ENCODE results near the gene GLE1. TPM values are rescaled to one million over a fixed set of nuclear protein-coding genes. Genes with fewer than 3 reads are reported as not detected.

GLE1 gene
- total and polyA plus RNA-seq, 8 donors = 10.3 to 33.5 (median 14.0) TPM

- no peaks in the 10 kb centered on the region for H3K27me3 ChIP-seq
- no peak overlapping the region for H3K4me3 ChIP-seq
- peaks cover 29 to 98% (median 96%) of the 10 kb centered on the region in 4 donors for H3K36me3 ChIP-seq
- intact Hi-C loops (cut with DNase I; ENCODE audit: low total_unique reads) = loop anchor here (10.0 kb wide), 1 partner anchor 119 kb away; the partner anchor contains the start of gene URM1
- peak; percentile 42 to 87 for DNase-seq
- peak overlapping the region in 1 of 5 donors; percentile 26 for H3K27ac ChIP-seq
- H3K4me1 ChIP-seq = peaks cover 0 to 10% (median 3%) of the 10 kb centered on the region in 4 donors
- H3K9me3 ChIP-seq = no peaks in the 10 kb centered on the region
- WGBS, 5 donors = 47 to 54% (median 49%) methylated on average over 12 to 13 of the region's 13 CpGs
- TF ChIP-seq POLR2A (IDR thresholded peaks at IDR 0.05) (no peak), EP300 (IDR thresholded peaks at IDR 0.05) (no peak), CTCF (IDR thresholded peaks at IDR 0.05) (no peak), POLR2AphosphoS5 (IDR thresholded peaks at IDR 0.05) (no peak)
Observed at GRCh38 chr9:128494108-128494745, 10.3 kb upstream of the GLE1 start.

GRCh38 chr9:128494746-128495129, 9.8 kb upstream of the GLE1 start:
- no peaks in the 10 kb centered on the region for H3K9me3 ChIP-seq
- DNase-seq = no peak
- intact Hi-C loops (cut with DNase I; ENCODE audit: low total_unique reads) = loop anchor here (10.0 kb wide), 1 partner anchor 120 kb away; the partner anchor contains the start of gene URM1
- H3K4me1 ChIP-seq = peaks cover 0 to 10% (median 3%) of the 10 kb centered on the region in 4 donors
- peak overlapping the region in 1 of 5 donors; percentile 26 for H3K27ac ChIP-seq
- no peaks in the 10 kb centered on the region for H3K27me3 ChIP-seq
- no peak overlapping the region for H3K4me3 ChIP-seq
- 62 to 75% (median 63%) methylated on average over 5 of the region's 5 CpGs for WGBS, 5 donors
- peaks cover 34 to 98% (median 96%) of the 10 kb centered on the region in 4 donors for H3K36me3 ChIP-seq
- no peak for TF ChIP-seq EP300 (IDR thresholded peaks at IDR 0.05)
- TF ChIP-seq POLR2AphosphoS5 (IDR thresholded peaks at IDR 0.05) = no peak
- no peak for TF ChIP-seq CTCF (IDR thresholded peaks at IDR 0.05)
- no peak for TF ChIP-seq POLR2A (IDR thresholded peaks at IDR 0.05)

- H3K36me3 ChIP-seq = peaks cover 35 to 98% (median 96%) of the 10 kb centered on the region in 4 donors
- H3K9me3 ChIP-seq = no peaks in the 10 kb centered on the region
- H3K4me1 ChIP-seq = peaks cover 0 to 10% (median 3%) of the 10 kb centered on the region in 4 donors
- 24 to 83% (median 62%) methylated on average over 1 of the region's 1 CpG for WGBS, 5 donors
- intact Hi-C loops (cut with DNase I; ENCODE audit: low total_unique reads) = loop anchor here (10.0 kb wide), 1 partner anchor 120 kb away; the partner anchor contains the start of gene URM1
- no peak for DNase-seq
- H3K27ac ChIP-seq = no peak overlapping the region
- no peaks in the 10 kb centered on the region for H3K27me3 ChIP-seq
- no peak overlapping the region for H3K4me3 ChIP-seq
- TF ChIP-seq EP300 (IDR thresholded peaks at IDR 0.05) (no peak), POLR2A (IDR thresholded peaks at IDR 0.05) (no peak), CTCF (IDR thresholded peaks at IDR 0.05) (no peak), POLR2AphosphoS5 (IDR thresholded peaks at IDR 0.05) (no peak)
Observed at GRCh38 chr9:128495296-128495695, 9.2 kb upstream of the GLE1 start.

- 67 to 79% (median 74%) methylated on average over 6 of the region's 6 CpGs for WGBS, 5 donors
- Histone ChIP-seq H3K9me3 (no peaks in the 10 kb centered on the region), H3K4me1 (peaks cover 0 to 10% (median 3%) of the 10 kb centered on the region in 4 donors), H3K27me3 (no peaks in the 10 kb centered on the region), H3K4me3 (no peak overlapping the region), H3K27ac (no peak overlapping the region), H3K36me3 (peaks cover 35 to 98% (median 96%) of the 10 kb centered on the region in 4 donors)
- intact Hi-C loops (cut with DNase I; ENCODE audit: low total_unique reads) = loop anchor here (10.0 kb wide), 1 partner anchor 121 kb away; the partner anchor contains the start of gene URM1
- DNase-seq = no peak
- no peak for TF ChIP-seq POLR2AphosphoS5 (IDR thresholded peaks at IDR 0.05)
- TF ChIP-seq CTCF (IDR thresholded peaks at IDR 0.05) = no peak
- TF ChIP-seq POLR2A (IDR thresholded peaks at IDR 0.05) = no peak
- TF ChIP-seq EP300 (IDR thresholded peaks at IDR 0.05) = no peak
Observed at GRCh38 chr9:128495804-128496417, 8.6 kb upstream of the GLE1 start.

Measured in stomach (tissue), 9 donors.